SU-DHL-6 (cell line): ENCODE data around the gene GREM2.

ENCODE experiments used
- H2AFZ ChIP-seq: fragments of 200-600 bp; sonication (generic); 2 replicates; pipeline ENCODE4 v1.6.1; 2014; ENCODE audit warnings: low read depth, mild to moderate bottlenecking, moderate library complexity, mixed read lengths, antibody characterized with exemption, low read length; ENCODE audit not compliant: severe bottlenecking
- H3F3A ChIP-seq: fragments of 200-600 bp; shearing (Covaris generic); 2 replicates; pipeline ENCODE4 v1.6.0; 2016; ENCODE audit warnings: antibody characterized with exemption, mild to moderate bottlenecking; ENCODE audit not compliant: insufficient read depth
- H3K27ac ChIP-seq: fragments of 200-600 bp; sonication (generic); 2 replicates; pipeline ENCODE4 v1.5.1; 2016; ENCODE audit warnings: low read depth, mild to moderate bottlenecking, low read length, moderate library complexity, mixed read lengths
- H3K27me3 ChIP-seq: fragments of 200-600 bp; sonication (generic), shearing (Covaris generic); 2 replicates; pipeline ENCODE4 v1.6.0; 2014; ENCODE audit warnings: mild to moderate bottlenecking, low read length
- H3K36me3 ChIP-seq: fragments of 200-600 bp; sonication (generic); 2 replicates; pipeline ENCODE4 v1.6.1; 2014; ENCODE audit warnings: mild to moderate bottlenecking, low read length, mixed read lengths
- H3K4me2 ChIP-seq: fragments of 300-600, 200-600 bp; shearing (Covaris generic), sonication (generic); 2 replicates; pipeline ENCODE4 v1.6.0; 2014; ENCODE audit warnings: low read length, low read depth, mild to moderate bottlenecking; ENCODE audit not compliant: poor library complexity, severe bottlenecking
- H3K4me3 ChIP-seq: fragments of 200-600 bp; sonication (generic); 2 replicates; pipeline ENCODE4 v1.5.1; 2014; ENCODE audit warnings: antibody characterized with exemption, low read length, mild to moderate bottlenecking, mixed read lengths; ENCODE audit not compliant: insufficient read depth, poor library complexity, severe bottlenecking
- H3K79me2 ChIP-seq: fragments of 200-600 bp; sonication (generic); 2 replicates; pipeline ENCODE4 v1.6.1; 2014; ENCODE audit warnings: mild to moderate bottlenecking, low read length, moderate library complexity; ENCODE audit not compliant: insufficient read depth
- H3K9ac ChIP-seq: fragments of 200-600 bp; sonication (generic); 2 replicates; pipeline ENCODE4 v1.7.0; 2014; ENCODE audit warnings: mild to moderate bottlenecking, low read length
- H3K9me2 ChIP-seq: fragments of 200-600 bp; sonication (generic); replicated peaks from 2 replicates; pipeline ENCODE4 v1.6.1; 2014; ENCODE audit warnings: low read length; ENCODE audit not compliant: insufficient read depth
- H3K9me3 ChIP-seq: fragments of 200-600 bp; sonication (generic); 2 replicates; pipeline ENCODE4 v1.6.1; 2014; ENCODE audit warnings: low read length, mixed read lengths; ENCODE audit not compliant: insufficient read depth
- H4K20me1 ChIP-seq: fragments of 200-600 bp; sonication (generic); 2 replicates; pipeline ENCODE4 v1.6.1; 2014; ENCODE audit warnings: low read depth, mild to moderate bottlenecking, antibody characterized with exemption, low read length, moderate library complexity, mixed read lengths
- CTCF ChIP-seq: fragments of 200-600 bp; sonication (generic); IDR thresholded peaks from one replicate; pipeline ENCODE4 v1.5.1; 2017; ENCODE audit warnings: antibody characterized with exemption, mild to moderate bottlenecking, low read length, moderate library complexity; ENCODE audit not compliant: insufficient read depth, poor library complexity, severe bottlenecking
- EZH2phosphoT487 ChIP-seq: fragments of 200-600 bp; sonication (generic), shearing (Covaris generic); conservative IDR thresholded peaks from 2 replicates; pipeline ENCODE4 v1.6.1; 2018; ENCODE audit warnings: mild to moderate bottlenecking, antibody characterized with exemption, low read length, moderate library complexity, mixed read lengths

Gene GREM2

GRCh38 chr1:240503036-240503435 lies 108.9 kb downstream of the GREM2 start:
- Histone ChIP-seq H3K9me2 (no peaks in the 10 kb centered on the region), H3K27ac (no peak overlapping the region), H3F3A (no peaks in the 10 kb centered on the region), H2AFZ (no peak overlapping the region), H3K4me3 (no peak overlapping the region), H3K9me3 (no peaks in the 10 kb centered on the region), H3K79me2 (no peaks in the 10 kb centered on the region), H4K20me1 (no peaks in the 10 kb centered on the region), H3K9ac (no peak overlapping the region), H3K4me2 (no peak overlapping the region), H3K27me3 (no peaks in the 10 kb centered on the region), H3K36me3 (no peaks in the 10 kb centered on the region)
- TF ChIP-seq CTCF, result no peak
- TF ChIP-seq EZH2phosphoT487, result no peak

- H3K4me2 ChIP-seq, result no peak overlapping the region
- TF ChIP-seq CTCF, result no peak
- no peak for TF ChIP-seq EZH2phosphoT487
- no peak overlapping the region for H3K9ac ChIP-seq
- no peaks in the 10 kb centered on the region for H3K79me2 ChIP-seq
- H3K27me3 ChIP-seq, result no peaks in the 10 kb centered on the region
- H3K9me2 ChIP-seq, result no peaks in the 10 kb centered on the region
- H3K27ac ChIP-seq, result no peak overlapping the region
- H3K4me3 ChIP-seq, result no peak overlapping the region
- no peaks in the 10 kb centered on the region for H4K20me1 ChIP-seq
- no peaks in the 10 kb centered on the region for H3K36me3 ChIP-seq
- no peak overlapping the region for H2AFZ ChIP-seq
- H3K9me3 ChIP-seq, result no peaks in the 10 kb centered on the region
- H3F3A ChIP-seq, result no peaks in the 10 kb centered on the region
Measured at GRCh38 chr1:240501115-240501514, 110.8 kb downstream of the GREM2 start.

- Histone ChIP-seq H3K27ac (no peak overlapping the region), H3F3A (no peaks in the 10 kb centered on the region)
Measured at GRCh38 chr1:240500647-240501046, 111.3 kb downstream of the GREM2 start.

More at GRCh38 chr1:240500647-240501046, 111.3 kb downstream of the GREM2 start:
- Histone ChIP-seq H3K9me3 (no peaks in the 10 kb centered on the region), H3K79me2 (no peaks in the 10 kb centered on the region), H3K9me2 (no peaks in the 10 kb centered on the region), H3K36me3 (no peaks in the 10 kb centered on the region), H3K9ac (no peak overlapping the region), H3K4me2 (no peak overlapping the region), H2AFZ (no peak overlapping the region), H3K27me3 (no peaks in the 10 kb centered on the region), H3K4me3 (no peak overlapping the region), H4K20me1 (no peaks in the 10 kb centered on the region)
- TF ChIP-seq EZH2phosphoT487 (no peak), CTCF (no peak)
